ENCODE data around the gene XYLT1. TPM values are rescaled to one million over a fixed set of nuclear protein-coding genes. Genes with fewer than 3 reads are reported as not detected.

XYLT1 gene
- total and polyA plus RNA-seq, 2 of the 4 experiments (the other 2 are of a cell fraction), result 9.0 to 12.7 TPM

GRCh38 chr16:17080105-17080504, 390.7 kb downstream of the XYLT1 start:
- H3K27me3 ChIP-seq (ENCODE audit: control insufficient read depth, insufficient read depth, low read length), result no peaks in the 10 kb centered on the region
- H3K27ac ChIP-seq (ENCODE audit: insufficient read depth, low read length), result no peak overlapping the region
- no peaks in the 10 kb centered on the region for H3K9me3 ChIP-seq (ENCODE audit: control insufficient read depth, insufficient read depth, low read length)
- H3K18ac ChIP-seq (ENCODE audit: low read depth, low read length), result no peak overlapping the region
- no peak overlapping the region for H2AK9ac ChIP-seq (replicated peaks; ENCODE audit: low read depth, low read length, poor library complexity)
- no peak for ATAC-seq (ENCODE audit: low read depth)
- H3K9me1 ChIP-seq (ENCODE audit: insufficient read depth, low read length), result no peaks in the 10 kb centered on the region
- dilution Hi-C loops (cut with HindIII; ENCODE audit: low sequenced_read_pairs, unreplicated experiment) (no loop called here), intact Hi-C loops (cut with micrococcal nuclease) (no loop called here), in situ Hi-C loops (cut with MboI; ENCODE audit: low sequenced_read_pairs) (no loop called here)
- no peak overlapping the region for H4K5ac ChIP-seq (ENCODE audit: low read depth, low read length)
- H4K8ac ChIP-seq (ENCODE audit: low read depth in 2 of 2, low read length in 2 of 2), result no peak overlapping the region
- BruUV-seq (replicated peaks), result no TSS peak
- no peak overlapping the region for H3K23ac ChIP-seq (ENCODE audit: low read depth, low read length)
- ChIA-PET POLR2A (ENCODE audit: unreplicated experiment) (no interaction called here), CTCF (no interaction called here)
- no peak overlapping the region for H3K4ac ChIP-seq (ENCODE audit: low read depth, low read length)
- no peak overlapping the region for H2BK20ac ChIP-seq (ENCODE audit: low read depth, low read length)
- H3K79me1 ChIP-seq (ENCODE audit: low read depth in 1 of 2, low read length in 2 of 2), result no peaks in the 10 kb centered on the region
- no peak for DNase-seq
- no peak overlapping the region for H2BK15ac ChIP-seq (ENCODE audit: low read depth, low read length)
- H3K4me3 ChIP-seq (ENCODE audit: insufficient read depth, low read depth, low read length), result no peak overlapping the region
- no peak overlapping the region for H2BK120ac ChIP-seq (ENCODE audit: low read depth, low read length)
- no CpG with 5 or more reads among the region's 1 CpG for WGBS, 2 experiments (ENCODE audit: extremely low coverage in 2 of 2, insufficient read length in 1 of 2)
- no peak overlapping the region for H3K4me2 ChIP-seq (ENCODE audit: low read depth, low read length)
- TF ChIP-seq CTCF (conservative IDR thresholded peaks at IDR 0.05; ENCODE audit: low read depth, low read length) (no peak), MAFK (IDR thresholded peaks at IDR 0.05; ENCODE audit: low read depth, low read length) (no peak), POLR2A (IDR thresholded peaks at IDR 0.05; ENCODE audit: low read depth, low read length) (no peak), MXI1 (IDR thresholded peaks at IDR 0.05; ENCODE audit: borderline replicate concordance, low read depth, low read length) (no peak), BHLHE40 (IDR thresholded peaks at IDR 0.05; ENCODE audit: low read depth, low read length) (no peak), RFX5 (IDR thresholded peaks at IDR 0.05; ENCODE audit: low read depth, low read length) (no peak), ELK1 (IDR thresholded peaks at IDR 0.05; ENCODE audit: borderline replicate concordance, low read depth, low read length) (no peak)
- no peaks in the 10 kb centered on the region for H3K36me3 ChIP-seq (ENCODE audit: control insufficient read depth, insufficient read depth, low read length)
- no peak overlapping the region for H3K9ac ChIP-seq (ENCODE audit: low read depth, low read length)
- no peaks in the 10 kb centered on the region for H3K4me1 ChIP-seq (ENCODE audit: control insufficient read depth, insufficient read depth, low read length)
- H2AK5ac ChIP-seq (ENCODE audit: low read depth, low read length), result no peak overlapping the region
- no peak overlapping the region for H3K56ac ChIP-seq (ENCODE audit: extremely low read depth, insufficient read depth, low read length)
- H4K91ac ChIP-seq (ENCODE audit: insufficient read depth, low read depth, low read length), result no peak overlapping the region
- no peaks in the 10 kb centered on the region for H4K20me1 ChIP-seq (ENCODE audit: insufficient read depth, low read length)
- H2AFZ ChIP-seq (replicated peaks; ENCODE audit: low read length, poor library complexity), result no peak overlapping the region
- H3K14ac ChIP-seq (replicated peaks; ENCODE audit: low read depth, low read length), result no peak overlapping the region
- no peak overlapping the region for H2BK5ac ChIP-seq (ENCODE audit: low read depth, low read length, poor library complexity, severe bottlenecking)
